Measurements from ENCODE around the gene GRK6.
"Not testable (repeated sequence)": the region's sequence is repeated elsewhere in the genome, so short reads cannot be mapped to it uniquely, and the experiment has no call there.

GRK6 gene

DNA sequence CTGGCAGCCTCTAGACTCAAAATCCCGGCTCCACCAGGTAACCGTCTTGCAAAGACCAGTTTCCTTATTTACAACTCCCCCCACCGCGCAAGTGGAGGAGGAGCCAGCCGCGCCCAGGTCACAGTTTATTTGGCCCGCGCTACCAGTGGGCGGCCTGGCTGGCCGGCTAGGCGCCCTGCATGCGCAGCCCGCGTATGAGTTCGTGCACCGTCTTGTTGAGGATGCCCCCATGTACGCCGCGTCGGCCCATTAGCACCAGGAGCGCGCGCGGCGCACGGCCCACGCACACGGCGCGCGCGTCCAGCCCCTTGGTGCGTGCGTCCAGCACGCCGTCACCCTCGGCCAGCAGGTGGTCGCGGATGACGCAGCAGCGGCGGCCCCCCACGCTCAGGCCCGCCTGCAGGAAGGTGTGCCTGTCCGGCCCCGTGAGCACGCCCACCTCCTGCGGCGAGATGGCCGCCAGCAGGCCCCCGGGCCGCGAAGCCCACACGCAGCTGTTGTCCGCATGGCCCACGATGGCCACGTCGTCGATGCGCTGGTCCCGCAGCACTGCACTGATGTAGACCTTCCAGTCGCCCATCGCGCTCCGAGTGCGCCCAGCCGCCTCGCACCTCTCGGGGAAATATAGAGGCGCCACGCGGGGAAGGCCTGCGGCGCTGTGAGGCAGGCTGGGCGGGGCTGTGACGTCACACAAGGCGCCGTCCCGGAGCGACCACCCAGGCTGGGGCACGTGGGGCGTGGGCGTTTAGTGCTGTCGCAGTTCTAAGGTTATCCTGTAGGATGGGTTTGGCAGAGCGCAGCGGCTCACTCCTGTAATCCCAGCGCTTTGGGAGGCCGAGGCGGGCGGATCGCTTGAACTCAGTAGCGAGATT lies 26.2 kb upstream of the GRK6 start, which contains the start of gene PFN3:
PFN3 (minus strand) TSS at position 665 of the 872 bp plus-strand sequence; CDS start at position 580, 85 bp downstream.
- no peak for DNase-seq (ENCODE audit: low read depth)

DNA sequence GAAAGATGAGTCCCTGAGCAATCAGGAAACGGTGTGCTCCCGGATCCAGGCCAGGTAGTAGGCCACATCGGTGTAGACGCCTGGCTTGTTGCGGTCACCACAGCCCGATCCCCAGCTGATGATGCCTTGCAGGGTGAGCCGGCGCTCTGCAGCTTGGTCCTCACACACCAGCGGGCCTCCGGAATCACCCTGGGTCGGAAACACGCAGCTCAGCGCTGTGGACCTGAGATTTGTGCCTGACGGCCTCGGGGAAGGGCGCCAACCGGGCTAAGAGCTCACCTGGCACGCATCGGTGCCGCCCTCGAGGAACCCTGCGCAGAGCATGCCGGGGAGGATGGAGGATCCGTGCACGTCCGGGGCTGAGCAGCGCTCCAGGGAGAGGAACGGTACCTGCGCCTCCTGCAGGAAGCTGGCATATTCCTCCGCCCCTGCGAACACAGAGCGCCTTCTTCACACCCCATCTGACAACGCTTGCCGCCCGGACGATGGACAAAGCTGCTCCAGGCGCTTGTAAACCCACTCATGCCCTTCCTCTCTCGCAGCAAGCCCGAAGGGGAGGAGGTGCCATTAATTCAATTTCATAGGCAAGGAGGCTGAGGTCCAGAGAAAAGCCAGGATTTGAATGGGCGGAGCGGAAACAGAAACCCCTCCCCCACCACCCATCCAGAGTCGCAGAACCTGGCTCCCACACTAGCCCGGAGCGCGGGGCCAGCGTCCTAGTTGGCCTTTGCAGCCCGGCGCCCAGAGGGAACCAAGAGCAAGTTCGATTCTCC lies 24.0 kb upstream of the GRK6 start:
- peak; percentile 63 for DNase-seq (ENCODE audit: low read depth)

GRCh38 chr5:177403102-177403791 lies 23.2 kb upstream of the GRK6 start:
- peak; percentile 36 for DNase-seq (ENCODE audit: low read depth)

GRCh38 chr5:177403792-177404640 lies 22.5 kb upstream of the GRK6 start:
- peak; percentile 85 for DNase-seq (ENCODE audit: low read depth)

GRCh38 chr5:177404641-177405179 lies 21.8 kb upstream of the GRK6 start:
- no peak for DNase-seq (ENCODE audit: low read depth)

DNA sequence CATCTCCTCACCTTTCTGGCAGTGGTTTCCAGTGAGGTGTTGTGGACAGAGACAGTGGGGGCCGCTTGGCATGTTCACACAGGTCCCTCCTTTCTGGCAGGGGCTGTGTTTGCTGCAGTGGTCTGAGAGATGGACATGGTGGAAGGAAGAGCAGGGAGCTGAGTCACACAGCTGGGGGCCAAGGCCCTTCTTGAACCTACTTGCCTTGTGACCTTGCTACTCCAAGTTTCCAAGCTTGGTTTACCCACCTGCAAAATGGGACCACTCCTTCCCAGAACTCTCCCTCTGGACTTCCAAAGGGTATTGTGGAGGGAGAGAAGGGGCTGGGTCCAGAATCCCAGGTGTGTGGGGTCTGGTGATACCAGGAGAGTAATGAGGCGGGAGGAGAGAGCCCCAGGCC lies 21.2 kb upstream of the GRK6 start:
- no peak for DNase-seq (ENCODE audit: low read depth)

GRCh38 chr5:177405805-177406204 lies 20.7 kb upstream of the GRK6 start:
- no peak for DNase-seq (ENCODE audit: low read depth)

GRCh38 chr5:177409043-177409801 lies 17.3 kb upstream of the GRK6 start, which contains the start of gene F12:
TSS of gene F12 (minus strand) at chr5:177409564. CDS start at chr5:177409527, 37 bp downstream.
- DNase-seq (ENCODE audit: low read depth), result no peak

DNA sequence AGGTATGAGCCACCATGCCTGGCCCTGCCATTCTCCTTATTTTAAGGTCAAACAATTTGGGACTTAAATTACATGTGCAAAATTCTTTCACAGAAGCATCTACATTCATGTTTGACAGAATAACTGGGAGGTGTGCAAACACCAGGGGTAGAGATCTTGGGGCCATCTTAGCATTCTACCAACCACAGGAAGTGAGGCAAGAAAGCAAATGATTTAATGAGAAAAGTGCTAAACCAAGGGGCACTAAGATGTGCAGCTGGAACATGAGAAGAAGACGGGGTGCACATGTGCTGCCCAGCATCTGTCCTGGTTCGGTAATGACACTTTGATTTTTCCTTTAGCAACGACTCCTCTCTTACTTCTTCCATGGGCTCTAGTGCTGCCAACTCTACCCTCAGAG lies 15.9 kb upstream of the GRK6 start:
- no peak for DNase-seq (ENCODE audit: low read depth)

DNA sequence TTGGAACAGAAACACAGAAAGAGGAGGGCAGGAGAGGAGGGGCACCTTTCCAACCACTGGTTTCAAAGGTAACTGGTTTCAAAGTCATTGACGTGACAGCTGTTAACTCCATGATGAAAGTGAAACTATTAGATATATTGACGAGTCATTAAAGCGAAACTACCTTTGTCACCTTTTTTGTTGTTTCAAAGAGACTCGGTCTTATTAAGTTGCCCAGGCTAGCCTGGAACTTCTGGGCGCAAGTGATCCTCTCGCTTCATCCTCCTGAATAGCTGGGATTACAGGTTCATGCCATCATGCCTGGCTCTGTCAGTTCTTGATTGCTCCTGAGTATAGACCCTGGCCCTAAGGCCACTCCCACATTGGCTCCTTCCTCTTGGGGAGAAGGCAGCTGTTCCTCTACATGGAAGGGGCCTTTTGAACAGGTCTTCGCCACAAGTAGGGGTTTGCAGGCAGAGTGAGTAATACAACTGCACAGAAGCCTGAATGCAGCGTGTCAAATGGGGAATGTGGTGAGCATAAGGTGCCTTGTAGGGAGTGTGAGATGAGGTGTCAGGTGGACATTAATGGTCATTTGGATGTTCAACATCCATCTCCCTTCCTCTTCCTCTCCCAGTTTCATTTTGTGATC lies 13.8 kb upstream of the GRK6 start:
- DNase-seq (ENCODE audit: low read depth), result no peak

DNA sequence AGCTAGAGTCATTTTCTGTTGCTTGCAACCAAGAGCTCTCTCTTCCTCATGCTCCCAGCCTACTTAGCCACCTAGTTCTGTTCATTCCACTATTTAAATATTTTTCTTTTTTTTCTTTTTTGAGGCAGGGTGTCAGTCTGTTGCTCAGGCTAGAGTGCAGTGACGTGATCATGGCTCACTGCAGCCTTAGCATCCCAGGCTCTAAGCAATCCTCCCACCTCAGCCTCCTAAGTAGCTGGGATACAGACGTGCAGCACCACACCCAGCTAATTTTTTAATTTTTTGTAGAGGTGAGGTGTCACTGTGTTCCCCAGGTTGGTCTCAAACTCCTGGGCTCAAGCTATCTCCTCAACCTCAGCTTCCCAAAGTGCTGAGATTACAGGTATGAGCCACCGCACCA lies 12.0 kb upstream of the GRK6 start:
- no peak for DNase-seq (ENCODE audit: low read depth)

DNA sequence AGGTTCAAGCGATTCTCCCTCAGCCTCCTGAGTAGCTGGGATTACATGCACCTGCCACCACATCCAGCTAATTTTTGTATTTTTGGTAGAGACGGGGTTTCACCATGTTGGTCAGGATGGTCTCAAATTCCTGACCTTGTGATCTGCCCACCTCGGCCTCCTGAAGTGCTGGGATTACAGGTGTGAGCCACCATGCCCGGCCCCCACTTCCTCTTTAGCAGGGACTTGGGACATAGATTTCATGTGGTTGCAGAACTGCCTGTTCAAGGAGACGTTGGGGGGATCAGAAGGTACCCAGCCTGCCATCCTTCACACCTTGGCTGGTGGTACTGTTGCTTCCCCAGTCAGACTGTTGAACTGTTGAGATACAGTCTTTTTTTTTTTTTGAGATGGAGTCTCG lies 9.4 kb upstream of the GRK6 start:
- DNase-seq (ENCODE audit: low read depth), result not testable (repeated sequence)

DNA sequence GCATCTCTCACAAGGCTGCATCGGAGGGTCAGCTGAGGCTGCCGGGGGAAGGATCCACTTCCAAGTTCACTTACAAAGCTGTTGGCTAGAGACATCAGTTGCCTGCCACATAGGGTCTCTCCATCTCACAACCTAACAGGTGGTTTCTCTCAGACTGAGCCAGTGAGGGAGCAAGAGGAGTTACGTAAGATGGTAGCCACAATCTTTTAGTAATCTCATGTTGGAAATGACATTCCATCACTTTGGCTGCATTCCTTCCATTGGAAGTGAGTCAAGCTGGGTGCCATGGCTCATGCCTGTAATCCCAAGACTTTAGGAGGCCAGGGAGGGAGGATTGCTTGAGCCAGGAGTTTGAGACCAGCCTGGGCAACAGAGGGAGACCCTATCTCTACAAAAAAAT lies 7.4 kb upstream of the GRK6 start:
- DNase-seq (ENCODE audit: low read depth), result no peak

GRCh38 chr5:177420472-177420871 lies 6.0 kb upstream of the GRK6 start:
- DNase-seq (ENCODE audit: low read depth), result not testable (repeated sequence)

DNA sequence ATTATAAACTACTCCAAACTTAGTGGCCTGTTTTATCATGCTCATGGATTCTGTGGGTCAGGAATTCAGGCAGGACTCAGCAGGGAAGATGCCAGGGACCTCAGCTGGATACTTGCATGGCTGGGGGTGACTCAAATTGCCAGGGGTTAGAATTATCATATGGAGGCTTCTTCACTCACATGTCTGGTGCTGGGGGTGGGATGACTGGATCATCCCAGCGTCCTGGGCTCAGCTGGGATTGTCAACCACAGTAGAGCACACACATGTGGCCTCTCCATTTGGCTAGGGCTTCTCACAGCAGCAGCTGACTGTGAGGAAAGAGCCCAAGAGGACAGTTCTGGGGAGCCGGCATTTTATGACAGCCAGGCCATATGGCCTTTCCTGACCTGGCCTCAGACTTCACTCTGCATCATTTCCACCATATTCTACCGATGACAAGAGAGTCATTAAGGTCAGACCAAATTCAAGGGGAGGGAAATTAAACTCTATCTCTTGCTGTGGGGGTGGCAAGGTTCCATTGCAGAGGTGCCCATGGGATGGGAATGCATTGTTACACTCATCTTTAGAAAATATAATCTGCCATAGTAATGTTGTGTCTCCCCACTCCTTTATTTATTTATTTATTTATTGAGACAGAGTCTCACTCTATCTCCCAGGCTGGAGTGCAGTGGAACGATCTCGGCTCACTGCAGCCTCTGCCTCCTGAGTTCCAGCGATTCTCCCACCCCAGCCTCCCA lies 5.2 kb upstream of the GRK6 start:
- no peak for DNase-seq (ENCODE audit: low read depth)

DNA sequence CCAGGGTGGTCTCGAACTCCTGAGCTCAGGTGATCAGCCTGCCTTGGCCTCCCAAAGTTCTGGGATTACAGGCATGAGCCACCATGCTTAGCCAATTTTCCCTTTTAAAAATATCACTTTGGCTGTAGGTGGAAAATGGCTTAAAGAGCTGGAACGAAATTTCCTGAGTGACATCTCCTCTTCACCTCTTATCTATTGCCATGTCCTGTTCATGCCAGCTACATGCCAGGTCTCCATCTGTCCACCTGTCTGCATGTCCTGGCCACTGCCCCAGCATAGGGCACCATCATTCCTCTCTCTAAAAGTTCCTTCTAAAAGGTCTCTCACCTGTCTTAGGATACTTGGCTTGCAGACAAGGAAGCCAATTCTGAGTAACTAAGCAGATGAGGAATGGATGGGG lies 2.8 kb upstream of the GRK6 start:
- DNase-seq (ENCODE audit: low read depth), result no peak

- no peak for DNase-seq (ENCODE audit: low read depth)
These were observed 1.2 kb upstream of the GRK6 start for GRCh38 chr5:177425196-177425800.

GRCh38 chr5:177425801-177426565 lies 493 bp upstream of the GRK6 start:
- peak; percentile 98 for DNase-seq (ENCODE audit: low read depth)
